ENCODE measurements around the gene EPHA3.

The EPHA3 gene

GRCh38 chr3:89405593-89405992, 298.2 kb downstream of the EPHA3 start:
- no peak for TF ChIP-seq GATA1 (IDR thresholded peaks at IDR 0.05; ENCODE audit: low read depth, low read length)
- TF ChIP-seq POLR2A (IDR thresholded peaks at IDR 0.05; ENCODE audit: low read length), result no peak

GRCh38 chr3:89411201-89411600, 303.8 kb downstream of the EPHA3 start:
- TF ChIP-seq POLR2A (IDR thresholded peaks at IDR 0.05; ENCODE audit: low read length) (no peak), GATA1 (IDR thresholded peaks at IDR 0.05; ENCODE audit: low read depth, low read length) (no peak)
- DNase-seq, result no peak

More at GRCh38 chr3:89405593-89405992, 298.2 kb downstream of the EPHA3 start:
- DNase-seq, result no peak

GRCh38 chr3:89414270-89414669, 306.8 kb downstream of the EPHA3 start:
- TF ChIP-seq GATA1 (IDR thresholded peaks at IDR 0.05; ENCODE audit: low read depth, low read length) (no peak), POLR2A (IDR thresholded peaks at IDR 0.05; ENCODE audit: low read length) (no peak)
- no peak for DNase-seq

GRCh38 chr3:89419647-89420241, 312.3 kb downstream of the EPHA3 start:
- no peak for TF ChIP-seq POLR2A (IDR thresholded peaks at IDR 0.05; ENCODE audit: low read length)
- DNase-seq, result no peak

GRCh38 chr3:89426060-89426459, 318.6 kb downstream of the EPHA3 start:
- DNase-seq, result no peak
- TF ChIP-seq POLR2A (IDR thresholded peaks at IDR 0.05; ENCODE audit: low read length), result no peak
- TF ChIP-seq GATA1 (IDR thresholded peaks at IDR 0.05; ENCODE audit: low read depth, low read length), result no peak

GRCh38 chr3:89434621-89435380, 327.4 kb downstream of the EPHA3 start:
- DNase-seq, result no peak
- no peak for TF ChIP-seq GATA1 (IDR thresholded peaks at IDR 0.05; ENCODE audit: low read depth, low read length)
- TF ChIP-seq POLR2A (IDR thresholded peaks at IDR 0.05; ENCODE audit: low read length), result no peak

- DNase-seq, result no peak
- TF ChIP-seq POLR2A (IDR thresholded peaks at IDR 0.05; ENCODE audit: low read length) (no peak), GATA1 (IDR thresholded peaks at IDR 0.05; ENCODE audit: low read depth, low read length) (no peak)
Measured at GRCh38 chr3:89436846-89437245, 329.4 kb downstream of the EPHA3 start.

GRCh38 chr3:89440386-89440785, 333.0 kb downstream of the EPHA3 start:
- TF ChIP-seq GATA1 (IDR thresholded peaks at IDR 0.05; ENCODE audit: low read depth, low read length) (no peak), POLR2A (IDR thresholded peaks at IDR 0.05; ENCODE audit: low read length) (no peak)

GRCh38 chr3:89441141-89441540, 333.7 kb downstream of the EPHA3 start:
- TF ChIP-seq POLR2A (IDR thresholded peaks at IDR 0.05; ENCODE audit: low read length) (no peak), GATA1 (IDR thresholded peaks at IDR 0.05; ENCODE audit: low read depth, low read length) (no peak)
- DNase-seq, result no peak

More at GRCh38 chr3:89440386-89440785, 333.0 kb downstream of the EPHA3 start:
- DNase-seq, result no peak

- DNase-seq, result no peak
Measured at GRCh38 chr3:89446593-89446992, 339.2 kb downstream of the EPHA3 start.

GRCh38 chr3:89447243-89447642, 339.8 kb downstream of the EPHA3 start:
- no peak for TF ChIP-seq GATA1 (IDR thresholded peaks at IDR 0.05; ENCODE audit: low read depth, low read length)
- TF ChIP-seq POLR2A (IDR thresholded peaks at IDR 0.05; ENCODE audit: low read length), result no peak
- DNase-seq, result no peak

More at GRCh38 chr3:89446593-89446992, 339.2 kb downstream of the EPHA3 start:
- TF ChIP-seq POLR2A (IDR thresholded peaks at IDR 0.05; ENCODE audit: low read length), result no peak
- no peak for TF ChIP-seq GATA1 (IDR thresholded peaks at IDR 0.05; ENCODE audit: low read depth, low read length)

- TF ChIP-seq POLR2A (IDR thresholded peaks at IDR 0.05; ENCODE audit: low read length), result no peak
- TF ChIP-seq GATA1 (IDR thresholded peaks at IDR 0.05; ENCODE audit: low read depth, low read length), result no peak
- DNase-seq, result no peak
Measured at GRCh38 chr3:89449086-89449485, 341.7 kb downstream of the EPHA3 start.

GRCh38 chr3:89452066-89452465, 344.6 kb downstream of the EPHA3 start:
- TF ChIP-seq GATA1 (IDR thresholded peaks at IDR 0.05; ENCODE audit: low read depth, low read length) (no peak), POLR2A (IDR thresholded peaks at IDR 0.05; ENCODE audit: low read length) (no peak)
- DNase-seq, result no peak

- TF ChIP-seq GATA1 (IDR thresholded peaks at IDR 0.05; ENCODE audit: low read depth, low read length), result no peak
- TF ChIP-seq POLR2A (IDR thresholded peaks at IDR 0.05; ENCODE audit: low read length), result no peak
- no peak for DNase-seq
Measured at GRCh38 chr3:89455240-89455639, 347.8 kb downstream of the EPHA3 start.

- no peak for DNase-seq
- no peak for TF ChIP-seq POLR2A (IDR thresholded peaks at IDR 0.05; ENCODE audit: low read length)
- no peak for TF ChIP-seq GATA1 (IDR thresholded peaks at IDR 0.05; ENCODE audit: low read depth, low read length)
Measured at GRCh38 chr3:89467898-89468363, 360.5 kb downstream of the EPHA3 start.

Measured in erythroblast (primary cell).